NK-92 treated with Interleukin-12 subunit alpha and Interleukin-12 subunit beta, amount 100 ng/mL, for 24 hours (cell line): ENCODE measurements around the gene ARMC7.
"Not testable (repeated sequence)": the region's sequence is repeated elsewhere in the genome, so short reads cannot be mapped to it uniquely, and the experiment has no call there.

Experiments
- DNase-seq: peaks from one replicate; lab custom pipeline; 2025; lab: John Stamatoyannopoulos, UW

Gene ARMC7

GRCh38 chr17:75109407-75110233, at the start of gene ARMC7:
Gene ARMC7, plus strand, starts transcription at chr17:75109969. Its CDS starts 320 bp downstream, at chr17:75110289.
- peak; percentile 81 for DNase-seq

- no peak for DNase-seq
Measured at GRCh38 chr17:75060434-75061054, 49.2 kb upstream of the ARMC7 start.

- DNase-seq = no peak
Measured at GRCh38 chr17:75061055-75061438, 48.7 kb upstream of the ARMC7 start.

- no peak for DNase-seq
Measured at GRCh38 chr17:75061618-75062017, 48.2 kb upstream of the ARMC7 start.

- DNase-seq = no peak
Measured at GRCh38 chr17:75063201-75063600, 46.6 kb upstream of the ARMC7 start.

GRCh38 chr17:75063626-75064025, 46.1 kb upstream of the ARMC7 start:
- no peak for DNase-seq

GRCh38 chr17:75064040-75064439, 45.7 kb upstream of the ARMC7 start:
- no peak for DNase-seq

- DNase-seq = no peak
Measured at GRCh38 chr17:75064460-75064859, 45.3 kb upstream of the ARMC7 start.

- no peak for DNase-seq
Measured at GRCh38 chr17:75064867-75065561, 44.8 kb upstream of the ARMC7 start.

- no peak for DNase-seq
Measured at GRCh38 chr17:75065562-75066151, 44.1 kb upstream of the ARMC7 start.

- no peak for DNase-seq
Measured at GRCh38 chr17:75067856-75068255, 41.9 kb upstream of the ARMC7 start.

- DNase-seq = no peak
Measured at GRCh38 chr17:75068750-75069149, 41.0 kb upstream of the ARMC7 start.

- no peak for DNase-seq
Measured at GRCh38 chr17:75069783-75070182, 40.0 kb upstream of the ARMC7 start.

GRCh38 chr17:75071478-75072271, 38.1 kb upstream of the ARMC7 start:
- DNase-seq = not testable (repeated sequence)

GRCh38 chr17:75072909-75073308, 36.9 kb upstream of the ARMC7 start:
- DNase-seq = not testable (repeated sequence)

- DNase-seq = no peak
Measured at GRCh38 chr17:75073618-75074047, 36.1 kb upstream of the ARMC7 start.

- DNase-seq = no peak
Measured at GRCh38 chr17:75074532-75074931, 35.2 kb upstream of the ARMC7 start.

GRCh38 chr17:75075597-75076336, 34.0 kb upstream of the ARMC7 start:
- DNase-seq = no peak

GRCh38 chr17:75077072-75077495, 32.7 kb upstream of the ARMC7 start:
- no peak for DNase-seq

GRCh38 chr17:75077496-75078283, 32.1 kb upstream of the ARMC7 start:
- DNase-seq = no peak
